HCEC 1CT (cell line): Measurements from ENCODE around the gene ABCA2.

Source experiments
- DNase-seq: peaks from one replicate; pipeline ENCODE4 v3.0.0-alpha.2; 2017

Gene ABCA2

DNA sequence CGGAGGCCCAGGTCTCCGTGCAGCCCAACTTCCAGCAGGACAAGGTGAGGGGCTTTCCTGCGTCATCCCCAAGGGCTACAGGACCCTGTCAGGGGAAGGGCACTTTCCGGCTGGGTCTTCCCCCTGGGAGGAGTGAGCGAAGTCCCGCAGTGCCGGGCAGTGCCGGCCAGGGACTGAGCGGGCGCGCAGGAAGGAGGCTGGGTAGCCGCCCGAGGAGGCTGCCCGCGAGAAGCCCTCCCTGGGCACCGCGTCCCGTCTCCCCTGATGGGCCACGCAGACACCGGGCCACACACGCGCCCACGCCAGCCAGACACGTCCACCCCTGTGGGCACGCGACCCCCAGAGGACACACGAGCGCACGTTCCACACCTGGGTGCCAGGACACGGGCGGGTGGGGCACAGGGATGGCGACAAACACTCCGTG, 50.4 kb downstream of the ABCA2 start:
- no peak for DNase-seq

DNA sequence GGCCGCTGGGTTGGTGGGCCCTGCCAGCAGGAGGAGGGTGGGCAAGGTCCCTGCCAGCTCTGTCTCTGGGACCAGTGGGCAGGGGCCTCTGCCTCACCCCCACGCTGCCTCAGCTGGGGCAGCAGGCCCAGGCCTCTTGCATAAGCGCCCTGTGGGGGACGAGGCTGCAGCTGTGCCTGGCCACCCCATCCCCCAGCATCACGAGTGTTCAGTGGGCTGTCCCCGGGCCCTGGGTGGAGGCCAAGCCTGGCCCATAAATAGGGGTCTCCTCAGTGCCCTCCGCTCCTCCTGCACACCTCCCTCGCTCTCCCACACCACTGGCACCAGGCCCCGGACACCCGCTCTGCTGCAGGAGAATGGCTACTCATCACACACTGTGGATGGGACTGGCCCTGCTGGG, 50.8 kb downstream of the ABCA2 start, which contains the start of gene PTGDS:
Gene PTGDS, plus strand, starts transcription at position 282 of the 400 bp plus-strand sequence. Its CDS starts 75 bp downstream, at position 357.
- DNase-seq = no peak

DNA sequence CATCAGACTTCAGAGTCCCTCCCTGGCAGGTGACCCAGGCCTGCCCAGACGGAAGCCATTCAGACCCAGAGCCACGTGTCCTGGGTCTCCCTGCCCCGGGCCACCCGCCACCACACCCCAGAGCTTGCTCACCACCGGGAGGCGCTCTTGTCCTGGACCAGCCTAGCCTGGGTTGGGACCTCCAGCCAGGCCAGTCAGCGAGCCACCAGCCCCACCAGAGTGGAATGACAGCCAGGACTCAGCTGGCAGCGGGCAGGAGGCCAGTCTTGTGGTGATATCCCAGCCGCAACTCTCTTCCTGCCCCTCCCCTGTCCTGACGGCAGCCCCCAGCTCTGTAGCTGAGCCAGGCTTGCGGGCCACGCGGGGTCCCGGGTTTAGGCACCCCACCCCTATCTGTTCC, 52.4 kb downstream of the ABCA2 start:
- no peak for DNase-seq

DNA sequence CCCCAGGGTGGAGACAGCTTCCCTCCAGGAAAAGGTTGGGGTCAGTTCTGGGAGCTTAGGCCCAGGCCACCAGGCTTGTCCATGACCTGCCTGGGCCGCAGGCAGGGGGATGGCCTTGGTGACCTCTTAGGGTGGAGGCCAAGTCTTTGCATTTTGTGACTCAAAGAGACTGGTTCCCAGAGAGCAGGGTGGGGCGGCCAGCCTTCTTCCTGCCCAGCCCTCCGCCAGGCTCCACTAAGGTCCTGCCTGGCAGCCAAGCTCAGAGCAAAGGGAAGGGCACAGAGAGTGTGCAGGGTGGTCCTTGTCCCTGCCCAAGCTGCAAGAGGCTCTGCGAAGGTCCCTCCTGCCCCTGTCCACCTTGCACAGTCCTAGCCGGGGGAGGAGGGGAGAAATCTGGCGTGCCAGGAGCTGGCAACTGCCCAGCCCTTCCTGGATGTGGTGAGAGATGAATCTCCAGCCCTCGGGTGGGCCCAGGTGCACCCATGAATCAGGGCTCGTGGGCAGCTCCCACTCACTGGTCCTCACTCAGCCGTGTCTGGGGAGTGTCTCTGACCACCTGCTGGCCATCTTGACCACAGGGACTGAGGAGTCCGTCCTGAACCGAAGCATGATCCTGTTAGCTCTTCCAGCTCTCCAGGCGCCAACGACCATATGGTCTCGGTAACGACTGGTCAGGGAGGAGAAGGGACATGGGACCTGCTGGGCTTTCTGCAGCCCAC, 53.1 kb downstream of the ABCA2 start:
- DNase-seq = no peak

DNA sequence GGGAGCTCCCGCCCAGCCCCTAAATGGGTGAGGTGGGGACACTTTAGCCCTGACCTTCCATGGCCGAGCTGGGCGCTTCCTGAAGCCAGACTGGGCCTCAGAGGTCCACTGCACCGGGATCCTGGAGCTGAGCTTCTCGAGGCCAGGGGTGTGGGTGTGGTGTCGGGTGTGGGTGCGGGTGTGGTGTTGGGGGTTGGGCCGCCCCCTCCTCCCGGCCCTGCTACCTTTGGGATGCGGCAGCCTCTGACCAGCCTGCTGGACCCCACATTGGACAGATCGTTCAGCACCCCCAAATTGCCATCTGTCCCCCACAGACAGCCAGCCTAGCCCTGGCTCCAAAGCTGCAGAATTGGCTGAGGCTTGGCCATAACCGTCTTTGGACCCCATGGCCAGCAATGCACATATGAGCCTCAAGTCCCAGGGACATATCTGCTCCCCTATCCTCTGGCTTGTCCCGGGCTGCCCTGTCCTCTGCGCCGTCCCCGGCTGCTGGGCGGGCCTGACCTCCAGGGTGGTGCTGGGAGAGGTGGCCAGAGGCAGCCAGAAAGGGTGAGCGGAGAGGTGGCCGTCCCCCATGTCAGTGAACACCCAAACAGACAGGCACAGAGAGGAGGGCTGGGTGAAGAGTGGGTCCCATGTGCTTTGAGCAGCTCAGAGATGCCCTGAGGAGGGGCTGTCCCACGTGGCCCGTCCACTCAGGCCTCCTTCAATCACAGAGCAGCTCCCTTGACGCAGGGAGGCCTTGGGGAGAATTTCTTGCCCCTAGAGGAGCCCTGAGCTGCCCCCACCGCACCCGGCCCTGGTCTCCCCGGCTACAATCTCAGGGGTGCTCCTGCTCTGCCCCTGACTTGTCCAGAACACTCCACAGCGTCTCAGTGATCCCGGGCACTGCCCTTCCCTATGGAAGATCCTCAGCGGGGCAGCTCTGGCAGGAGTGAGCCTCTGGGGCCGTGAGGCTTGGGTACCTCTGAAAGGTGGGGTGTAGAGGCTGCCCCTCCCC, 54.1 kb downstream of the ABCA2 start:
- no peak for DNase-seq

DNA sequence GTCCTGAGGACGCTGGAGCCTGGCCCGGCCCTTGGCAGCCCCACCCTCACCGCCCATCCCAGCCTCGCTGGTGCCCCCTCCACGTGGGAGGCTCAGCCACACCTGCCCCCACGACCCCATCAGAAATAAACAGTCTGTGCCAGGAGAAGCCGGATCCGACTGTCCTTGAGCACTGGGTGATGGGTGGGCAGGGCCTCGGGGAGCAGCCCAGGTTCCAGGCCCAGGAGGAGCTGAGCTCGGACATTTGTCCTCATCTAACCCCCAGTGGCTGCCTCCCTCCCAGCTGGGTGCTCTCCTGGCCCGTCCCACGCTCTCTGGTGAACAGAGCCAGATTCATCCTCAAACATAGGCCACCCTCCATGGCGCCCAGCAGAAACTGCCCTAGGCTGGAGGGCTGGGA, 55.3 kb downstream of the ABCA2 start:
- DNase-seq = no peak

DNA sequence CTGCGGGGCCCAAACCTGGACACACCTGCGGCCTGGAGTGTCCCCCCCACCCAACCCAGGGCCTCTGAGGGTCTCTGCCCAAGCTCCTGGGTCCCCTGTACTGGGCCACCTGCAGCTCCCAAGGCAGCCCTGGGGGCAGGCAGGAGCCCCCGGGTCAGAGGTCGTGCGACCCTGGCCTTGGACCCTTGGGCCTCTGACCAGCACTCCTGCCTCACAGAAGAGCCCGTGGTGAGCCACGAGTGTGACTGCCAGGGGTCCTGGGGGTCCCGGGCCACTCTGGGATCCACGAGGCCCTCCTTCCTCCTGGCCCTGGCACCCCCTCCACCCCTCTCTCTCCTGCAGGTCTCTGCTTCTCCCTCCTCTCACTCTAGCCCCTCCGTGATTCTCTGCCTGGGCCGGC, 55.7 kb downstream of the ABCA2 start:
- DNase-seq = no peak

DNA sequence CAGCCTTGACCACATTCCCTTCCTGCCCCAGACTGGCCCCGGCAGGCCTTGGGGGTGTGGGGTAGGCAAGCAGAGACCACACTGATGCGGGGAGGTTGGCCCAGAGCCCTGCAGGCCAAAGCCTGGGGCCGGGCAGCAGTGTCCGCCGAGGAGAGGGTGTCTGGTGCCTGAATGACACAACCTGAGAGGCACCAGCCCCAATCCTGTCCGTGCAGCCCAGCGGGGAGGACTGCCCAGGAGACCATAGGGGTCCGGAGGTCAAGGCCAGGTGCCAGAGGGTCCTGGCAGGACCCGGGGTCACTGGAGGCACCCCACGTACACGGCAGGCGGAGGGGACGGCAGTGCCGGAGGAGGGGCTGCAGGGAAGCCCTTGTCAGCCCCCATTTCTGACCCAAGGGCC, 56.3 kb downstream of the ABCA2 start:
- no peak for DNase-seq

DNA sequence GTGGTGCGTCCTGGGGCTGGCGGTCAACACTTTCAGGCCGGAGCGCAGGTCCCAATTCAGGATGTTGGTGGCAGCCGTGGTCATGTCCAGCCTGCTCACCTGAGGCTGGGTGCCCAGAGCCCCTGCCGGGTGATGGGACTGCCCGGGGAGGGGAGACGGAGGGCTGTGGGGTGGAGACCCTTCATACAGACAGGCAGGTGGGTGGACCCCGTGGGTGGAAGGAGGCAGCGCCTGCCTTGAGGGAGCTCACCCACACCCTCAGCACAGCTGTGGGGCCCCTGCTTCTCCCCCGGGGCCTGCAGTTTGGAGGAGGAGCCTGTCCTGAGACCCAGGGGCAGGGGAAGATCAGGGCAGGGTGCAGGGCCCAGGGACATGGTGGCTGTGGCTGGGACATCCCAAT, 57.7 kb downstream of the ABCA2 start:
- DNase-seq = no peak

DNA sequence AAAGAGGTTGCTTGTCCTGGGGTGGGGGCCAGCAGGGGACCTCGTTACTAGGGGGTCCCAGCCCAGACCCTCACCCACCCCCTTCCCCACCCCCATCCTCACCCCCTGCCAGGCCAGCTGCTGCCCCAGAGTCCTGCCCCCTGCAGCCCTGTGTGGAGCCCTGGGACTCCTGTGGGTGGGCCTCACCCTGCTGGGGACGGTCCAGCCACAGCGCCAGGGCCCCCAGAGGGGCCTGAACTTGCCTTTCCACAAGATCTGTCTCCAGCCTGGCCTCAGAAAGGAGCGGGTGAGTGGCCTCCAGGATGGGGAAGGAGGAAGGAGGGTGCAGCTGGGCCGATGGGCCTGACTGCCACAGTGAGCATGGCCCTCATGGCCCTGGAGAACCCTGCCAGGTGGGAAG, 58.3 kb downstream of the ABCA2 start:
- no peak for DNase-seq

DNA sequence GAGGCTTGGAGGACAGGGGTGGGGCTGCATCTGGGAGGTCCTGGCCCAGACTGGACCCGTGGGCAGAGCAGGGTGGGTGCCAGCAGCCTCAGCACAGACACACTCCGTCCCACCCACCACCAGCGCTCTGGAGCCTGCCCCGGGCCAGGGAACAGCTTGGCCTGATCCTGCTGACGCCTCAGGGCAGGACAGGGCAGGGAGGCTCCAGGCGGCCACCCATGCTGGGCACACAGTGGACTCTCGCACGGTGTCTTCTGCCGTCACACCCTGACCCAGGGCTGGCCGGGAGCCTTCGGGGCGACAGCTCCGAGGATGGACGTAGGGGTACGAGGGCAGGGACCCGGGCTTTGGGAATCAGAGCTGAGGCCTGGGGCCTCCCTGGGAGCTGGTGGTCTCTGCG, 58.9 kb downstream of the ABCA2 start:
- DNase-seq = no peak

DNA sequence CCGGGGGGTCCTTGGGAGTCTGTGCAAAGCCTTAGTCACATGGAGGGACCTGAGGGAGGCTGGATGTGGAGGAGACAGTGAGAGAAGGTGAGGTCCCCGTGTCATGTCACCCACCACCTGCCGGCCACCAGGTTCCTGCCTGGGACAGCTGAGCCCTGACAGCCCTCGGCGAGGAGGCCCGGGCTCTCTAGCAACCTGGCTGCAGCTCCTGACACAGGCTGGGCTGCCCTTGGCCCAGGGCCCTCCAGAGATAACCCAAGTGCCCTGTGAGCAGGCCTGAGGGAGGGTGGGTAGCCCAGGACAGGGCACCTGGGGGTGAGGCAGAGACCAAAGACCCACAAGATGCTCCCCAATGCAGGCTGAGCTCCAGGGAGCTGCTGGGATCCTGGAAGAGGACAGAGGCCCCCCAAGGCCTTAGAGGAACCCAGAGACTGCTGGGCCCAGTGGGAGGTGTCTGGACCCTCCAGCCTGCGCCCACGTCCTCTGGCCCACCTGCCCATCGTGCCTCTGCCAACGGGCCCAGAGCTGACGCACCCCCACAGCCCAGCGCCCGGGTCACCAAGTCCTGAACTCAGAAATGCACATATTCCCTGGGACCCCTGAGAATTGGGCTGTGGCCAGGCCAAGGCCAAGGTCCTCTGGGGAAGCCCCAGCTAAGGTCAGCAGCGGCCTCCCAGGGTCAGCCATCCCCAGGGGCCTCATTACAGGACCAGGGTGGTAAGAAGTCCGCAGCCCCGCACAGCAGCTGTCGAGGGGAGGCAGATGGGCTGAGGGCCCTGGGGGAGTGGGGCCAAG, 59.5 kb downstream of the ABCA2 start:
- DNase-seq = no peak

DNA sequence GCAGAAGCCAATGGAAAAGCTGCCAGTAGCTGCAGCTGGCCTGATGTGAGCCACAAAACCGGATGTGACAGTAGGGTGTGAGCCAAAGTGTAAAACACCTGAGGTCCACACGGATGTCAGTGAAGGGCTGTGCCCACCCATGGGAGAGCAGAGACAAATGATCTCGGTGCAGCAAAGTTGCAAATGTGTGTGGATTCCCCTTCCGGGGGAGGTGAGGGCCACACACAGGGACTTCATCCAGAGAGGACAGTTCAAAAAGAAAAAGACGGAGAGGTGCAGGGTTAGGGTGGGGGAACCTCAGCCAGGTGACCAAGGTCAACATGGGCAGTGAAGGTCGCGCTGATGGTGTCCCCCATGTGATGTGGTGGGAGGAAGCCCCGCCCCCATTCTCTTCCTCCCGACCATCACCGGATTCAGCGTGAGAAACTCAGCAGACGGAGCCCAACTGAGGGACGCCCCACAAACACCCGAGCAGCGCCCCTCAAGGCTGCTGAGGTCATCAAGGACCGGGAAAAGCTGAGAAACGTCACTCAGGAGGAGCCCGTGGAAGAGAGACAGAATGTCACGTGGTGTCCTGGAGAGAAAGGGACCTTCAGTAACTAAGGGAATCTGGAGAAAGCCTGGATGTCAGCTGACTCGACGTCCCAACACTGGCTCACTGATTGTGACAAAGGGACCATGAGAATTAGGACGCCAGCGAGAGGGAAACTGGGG, 62.1 kb downstream of the ABCA2 start:
- DNase-seq = no peak

DNA sequence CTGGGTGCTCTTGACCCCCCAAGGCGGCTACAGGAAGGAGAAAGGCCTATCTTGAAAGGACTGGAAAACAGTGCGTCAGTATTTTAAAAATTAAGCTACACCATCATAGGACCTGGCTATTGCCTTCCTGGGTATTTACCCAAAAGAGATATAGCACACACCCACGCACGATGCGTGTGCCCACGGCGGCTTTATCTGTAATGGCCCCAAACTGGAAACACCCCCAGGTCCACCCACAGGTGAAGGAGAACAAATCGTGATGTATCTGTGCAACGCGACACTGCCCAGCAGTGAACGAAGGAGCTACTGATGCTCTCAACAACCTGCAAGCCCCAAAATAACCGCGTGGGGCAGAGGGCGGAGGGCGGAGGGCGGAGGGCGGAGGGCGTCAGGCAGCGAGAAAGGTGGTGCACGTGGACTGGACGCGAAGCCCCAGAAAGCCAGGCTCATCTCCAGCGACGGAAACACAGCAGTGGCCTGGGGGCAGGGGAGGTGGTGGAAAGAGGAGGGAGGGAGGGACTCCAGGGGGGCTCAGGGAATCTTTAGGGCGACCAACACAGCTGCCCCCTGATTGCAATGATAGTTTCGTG, 63.1 kb downstream of the ABCA2 start:
- DNase-seq = no peak

DNA sequence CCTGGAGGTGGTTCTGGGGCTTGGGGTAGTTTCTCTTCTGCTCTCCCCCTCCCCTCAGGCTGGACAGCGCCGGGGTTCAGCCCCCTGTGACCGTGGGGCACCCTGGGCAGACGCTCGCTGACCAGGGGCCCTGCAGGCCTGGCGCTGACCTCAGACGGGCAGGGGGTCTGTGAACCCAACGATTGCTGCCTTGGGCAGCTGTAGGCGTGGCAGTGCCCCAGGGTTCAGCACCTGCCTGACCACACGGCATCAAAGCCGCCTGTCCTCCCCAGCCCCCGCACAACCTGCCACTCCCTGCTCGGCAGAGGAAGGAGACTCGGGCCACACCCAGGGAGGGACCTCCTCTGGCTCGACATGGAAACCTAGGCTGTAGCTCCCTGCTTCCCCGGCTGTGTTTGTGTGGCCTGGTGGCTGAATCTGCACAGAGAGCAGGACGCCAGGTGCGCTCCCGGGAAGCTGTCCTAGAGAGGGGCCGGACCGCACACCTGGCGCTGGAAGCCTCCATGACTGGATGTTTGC, 63.8 kb downstream of the ABCA2 start:
- no peak for DNase-seq

DNA sequence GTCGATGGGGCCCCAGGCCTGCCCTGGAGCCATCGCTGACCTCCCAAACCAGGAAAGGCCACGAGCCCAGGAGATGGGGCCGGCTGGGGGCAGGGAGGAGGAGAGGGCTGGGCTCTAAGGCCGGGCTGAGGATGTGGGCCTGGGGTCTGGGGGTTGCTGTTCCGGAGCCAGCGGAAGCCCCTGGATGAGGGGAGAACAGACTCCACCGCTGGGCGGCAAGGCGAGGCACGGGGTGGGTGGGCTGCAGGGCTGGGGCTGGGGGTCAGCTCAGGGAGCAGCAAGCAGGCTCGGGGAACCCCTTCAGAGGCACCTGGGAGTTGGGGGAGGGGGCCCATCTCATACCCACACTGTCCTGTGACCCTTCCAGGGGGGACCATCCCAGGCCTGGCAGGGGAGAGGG, 64.3 kb downstream of the ABCA2 start:
- DNase-seq = no peak

DNA sequence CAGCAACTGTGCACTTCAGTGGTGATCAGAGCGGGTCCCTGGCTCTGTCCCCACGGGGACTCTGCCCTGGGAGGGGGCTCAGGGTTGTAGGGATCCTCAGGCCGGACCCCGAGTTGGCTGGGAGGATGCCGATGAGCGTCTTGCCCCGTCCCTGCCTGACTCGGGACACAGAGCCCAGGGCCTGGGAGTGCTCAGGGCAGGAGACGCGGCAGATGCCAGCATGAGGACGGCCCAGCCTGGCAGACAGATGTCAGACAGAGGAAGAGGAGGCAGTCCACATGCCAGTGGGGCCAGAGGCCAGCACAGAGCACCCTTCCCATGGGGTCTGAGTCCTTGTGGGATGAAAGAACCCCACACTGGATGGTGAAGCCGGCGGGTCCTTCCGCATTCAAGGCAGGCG, 64.7 kb downstream of the ABCA2 start:
- DNase-seq = no peak

DNA sequence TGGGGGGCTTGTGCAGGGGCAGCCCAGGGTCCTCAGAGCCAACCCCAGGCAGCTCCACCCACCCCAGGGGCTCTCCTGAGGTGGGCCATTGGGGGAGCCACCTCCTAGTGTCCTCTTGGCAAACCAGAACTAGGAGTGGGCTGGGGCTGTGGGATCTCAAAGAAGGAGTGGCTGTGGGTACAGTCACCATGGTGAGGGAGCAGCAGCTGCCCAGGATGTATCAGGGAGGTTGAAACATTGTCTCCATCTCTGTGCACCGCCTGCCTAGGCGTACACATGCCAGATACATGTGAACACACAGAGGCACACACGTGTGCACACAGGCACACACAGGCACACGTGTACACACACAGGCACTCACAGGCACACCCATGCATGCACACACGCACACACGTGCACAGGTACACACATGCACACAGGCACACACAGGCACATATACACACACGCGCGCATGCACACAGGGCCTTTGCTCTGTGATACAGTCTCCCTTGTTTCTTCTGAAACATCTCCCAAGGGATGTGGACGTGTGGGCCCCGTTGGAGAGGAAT, 65.3 kb downstream of the ABCA2 start:
- no peak for DNase-seq

DNA sequence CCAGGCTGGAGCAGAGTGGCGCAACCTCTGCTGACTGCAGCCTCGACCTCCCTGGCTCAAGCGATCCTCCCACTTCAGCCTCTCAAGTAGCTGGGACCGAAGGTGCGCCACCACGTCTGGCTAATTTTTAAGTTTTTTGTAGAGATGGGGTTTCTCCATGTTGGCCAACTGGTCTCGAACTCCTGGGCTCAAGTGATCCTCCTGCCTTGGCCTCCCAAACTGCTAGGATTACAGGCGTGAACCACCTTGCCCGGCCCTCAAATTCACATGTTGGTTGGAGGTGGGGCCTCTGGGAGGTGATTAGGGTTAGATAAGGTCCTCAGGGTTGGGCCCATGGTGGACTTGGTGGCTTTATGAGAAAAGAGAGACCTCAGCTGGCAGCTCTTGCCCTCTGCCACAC, 65.9 kb downstream of the ABCA2 start:
- DNase-seq = no peak

DNA sequence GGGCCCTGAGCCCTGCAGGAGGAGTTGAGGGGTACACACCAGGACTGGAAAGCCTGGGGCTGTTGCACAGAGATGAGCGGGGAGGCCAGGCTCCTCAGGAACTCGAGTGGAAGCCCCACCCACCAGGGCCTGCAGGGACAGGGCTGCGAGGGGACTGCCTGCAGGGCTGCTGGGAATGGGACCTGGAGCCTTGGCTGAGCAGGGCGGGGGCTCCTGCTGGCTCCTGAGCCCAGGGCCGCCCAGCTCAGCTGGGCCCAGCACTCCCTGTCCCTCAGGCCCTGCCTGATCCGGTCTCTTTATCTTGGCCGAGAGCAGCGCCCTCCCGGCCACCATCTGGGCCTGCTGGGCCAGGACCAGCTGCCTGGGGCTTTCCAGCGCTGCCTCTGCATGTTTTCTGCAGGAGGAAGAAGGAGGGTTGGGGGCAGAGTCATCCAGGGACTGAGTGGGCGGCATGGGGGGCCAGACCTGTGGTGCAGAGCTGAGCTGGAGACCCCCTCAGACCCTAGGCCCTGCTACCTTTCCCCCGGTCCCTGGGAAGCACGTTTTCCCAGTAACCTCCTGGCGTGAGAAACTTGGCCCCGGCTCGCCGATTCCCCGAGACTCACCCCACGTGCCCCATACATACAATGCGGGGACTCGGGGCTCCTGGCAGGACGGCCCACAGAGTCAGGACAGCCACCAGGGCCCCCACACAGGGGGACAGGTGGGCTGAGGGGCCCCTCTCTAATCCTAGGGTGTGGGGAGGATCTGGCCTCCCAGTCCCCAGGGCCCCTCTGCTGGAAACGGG, 66.6 kb downstream of the ABCA2 start:
- no peak for DNase-seq

DNA sequence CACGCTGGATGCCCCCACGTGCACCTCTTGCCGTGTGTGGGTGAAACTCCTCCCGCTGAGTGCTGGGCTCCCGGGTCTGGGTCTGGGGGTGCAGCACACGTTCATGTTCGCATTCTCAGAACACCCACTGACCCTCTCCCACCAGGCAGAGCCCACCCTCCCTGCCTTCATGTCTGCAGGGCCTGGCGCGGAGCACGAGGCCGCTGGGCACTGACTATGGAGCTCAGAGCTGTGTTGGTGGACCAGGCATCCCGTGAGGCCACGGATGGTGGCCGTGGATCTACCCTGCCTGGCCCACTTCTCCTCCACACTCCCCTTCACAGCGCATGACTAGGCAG, 67.1 kb downstream of the ABCA2 start:
- no peak for DNase-seq
